SK-N-SH treated with all-trans-retinoic acid at 6 μM for 48 hours (cell line): ENCODE data around the gene FAM216A.

Experiments used
- ARNTL ChIP-seq: fragments of 450-650 bp; formaldehyde crosslinking; IDR thresholded peaks from 2 replicates; pipeline ENCODE4 v1.5.0; 2020; ENCODE audit warnings: low read depth, mild to moderate bottlenecking, moderate library complexity, borderline replicate concordance
- BACH2 ChIP-seq: fragments of 250-450 bp; sonication (Bioruptor Pico); IDR thresholded peaks from 2 replicates; pipeline ENCODE4 v1.9.0; 2021; ENCODE audit warnings: mild to moderate bottlenecking, borderline replicate concordance
- CSDC2 ChIP-seq: fragments of 250-450 bp; sonication (Bioruptor Pico); IDR thresholded peaks from 2 replicates; pipeline ENCODE4 v1.5.0; 2020; ENCODE audit warnings: mild to moderate bottlenecking, moderate library complexity
- ISL1 ChIP-seq: fragments of 250-450 bp; sonication (Bioruptor Pico); IDR thresholded peaks from 2 replicates; pipeline ENCODE4 v2.1.2; 2022; ENCODE audit warnings: mild to moderate bottlenecking, moderate library complexity
- PPARA ChIP-seq: fragments of 250-450 bp; sonication (Bioruptor Pico); IDR thresholded peaks from 2 replicates; pipeline ENCODE4 v1.5.0; 2020; ENCODE audit warnings: mild to moderate bottlenecking, borderline replicate concordance
- TCF4 ChIP-seq: fragments of 250-450 bp; sonication (Bioruptor Pico); IDR thresholded peaks from 2 replicates; pipeline ENCODE4 v1.8.0; 2021; ENCODE audit warnings: mild to moderate bottlenecking, moderate library complexity, borderline replicate concordance
- ZFP3 ChIP-seq: fragments of 250-450 bp; sonication (Bioruptor Pico); IDR thresholded peaks from 2 replicates; pipeline ENCODE4 v1.5.0; 2020; ENCODE audit warnings: mild to moderate bottlenecking, moderate library complexity
- ZFP30 ChIP-seq: fragments of 450-650 bp; formaldehyde crosslinking; IDR thresholded peaks from 2 replicates; pipeline ENCODE4 v1.5.0; 2022; ENCODE audit warnings: mild to moderate bottlenecking, moderate library complexity
- TF ChIP-seq, protein P1 (sequence below): fragments of 250-450 bp; sonication (Bioruptor Pico); IDR thresholded peaks from 2 replicates; pipeline ENCODE4 v1.8.0; 2020; ENCODE audit warnings: mild to moderate bottlenecking, moderate library complexity, borderline replicate concordance
- TF ChIP-seq, protein P2 (sequence below): fragments of 250-450 bp; sonication (Bioruptor Pico); IDR thresholded peaks from 2 replicates; pipeline ENCODE4 v1.5.1; 2020; ENCODE audit warnings: low read depth, mild to moderate bottlenecking, moderate library complexity
- TF ChIP-seq, protein P3 (sequence below): fragments of 250-450 bp; sonication (Bioruptor Pico); IDR thresholded peaks from 2 replicates; pipeline ENCODE4 v1.8.0; 2021; ENCODE audit warnings: low read depth, mild to moderate bottlenecking, moderate library complexity, borderline replicate concordance

DNA sequence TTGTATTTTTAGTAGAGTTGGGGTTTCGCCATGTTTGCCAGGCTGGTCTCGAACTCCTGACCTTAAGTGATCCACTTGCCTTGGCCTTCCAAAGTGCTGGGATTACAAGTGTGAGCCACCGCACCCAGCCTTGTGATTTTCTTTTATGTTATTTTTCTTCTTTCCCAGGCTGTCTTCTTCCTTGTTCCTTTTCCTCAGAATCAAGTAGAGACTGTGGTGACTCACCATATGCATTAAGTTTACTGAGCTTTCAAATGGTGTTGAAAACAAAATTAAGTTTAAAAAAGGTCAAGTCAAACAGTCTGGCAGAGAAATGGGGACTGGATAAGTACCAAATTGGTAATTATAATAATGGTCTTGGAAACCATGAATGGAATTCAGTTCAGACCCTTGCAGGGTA is 24.2 kb upstream of the FAM216A start:
- no peak for TF ChIP-seq ZFP3 (CRISPR knock-in tag)
- TF ChIP-seq PPARA (CRISPR knock-in tag): no peak
- TF ChIP-seq ZFP30: no peak
- no peak for TF ChIP-seq ARNTL
- TF ChIP-seq BACH2 (CRISPR knock-in tag): no peak
- TF ChIP-seq, protein P1, sequence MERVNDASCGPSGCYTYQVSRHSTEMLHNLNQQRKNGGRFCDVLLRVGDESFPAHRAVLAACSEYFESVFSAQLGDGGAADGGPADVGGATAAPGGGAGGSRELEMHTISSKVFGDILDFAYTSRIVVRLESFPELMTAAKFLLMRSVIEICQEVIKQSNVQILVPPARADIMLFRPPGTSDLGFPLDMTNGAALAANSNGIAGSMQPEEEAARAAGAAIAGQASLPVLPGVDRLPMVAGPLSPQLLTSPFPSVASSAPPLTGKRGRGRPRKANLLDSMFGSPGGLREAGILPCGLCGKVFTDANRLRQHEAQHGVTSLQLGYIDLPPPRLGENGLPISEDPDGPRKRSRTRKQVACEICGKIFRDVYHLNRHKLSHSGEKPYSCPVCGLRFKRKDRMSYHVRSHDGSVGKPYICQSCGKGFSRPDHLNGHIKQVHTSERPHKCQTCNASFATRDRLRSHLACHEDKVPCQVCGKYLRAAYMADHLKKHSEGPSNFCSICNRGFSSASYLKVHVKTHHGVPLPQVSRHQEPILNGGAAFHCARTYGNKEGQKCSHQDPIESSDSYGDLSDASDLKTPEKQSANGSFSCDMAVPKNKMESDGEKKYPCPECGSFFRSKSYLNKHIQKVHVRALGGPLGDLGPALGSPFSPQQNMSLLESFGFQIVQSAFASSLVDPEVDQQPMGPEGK (CRISPR knock-in tag): no peak
- TF ChIP-seq, protein P2, sequence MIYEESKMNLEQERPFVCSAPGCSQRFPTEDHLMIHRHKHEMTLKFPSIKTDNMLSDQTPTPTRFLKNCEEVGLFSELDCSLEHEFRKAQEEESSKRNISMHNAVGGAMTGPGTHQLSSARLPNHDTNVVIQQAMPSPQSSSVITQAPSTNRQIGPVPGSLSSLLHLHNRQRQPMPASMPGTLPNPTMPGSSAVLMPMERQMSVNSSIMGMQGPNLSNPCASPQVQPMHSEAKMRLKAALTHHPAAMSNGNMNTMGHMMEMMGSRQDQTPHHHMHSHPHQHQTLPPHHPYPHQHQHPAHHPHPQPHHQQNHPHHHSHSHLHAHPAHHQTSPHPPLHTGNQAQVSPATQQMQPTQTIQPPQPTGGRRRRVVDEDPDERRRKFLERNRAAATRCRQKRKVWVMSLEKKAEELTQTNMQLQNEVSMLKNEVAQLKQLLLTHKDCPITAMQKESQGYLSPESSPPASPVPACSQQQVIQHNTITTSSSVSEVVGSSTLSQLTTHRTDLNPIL (CRISPR knock-in tag): no peak
- no peak for TF ChIP-seq CSDC2 (CRISPR knock-in tag)
- TF ChIP-seq ISL1: peak; percentile 85
- TF ChIP-seq TCF4 (CRISPR knock-in tag): no peak
- TF ChIP-seq, protein P3, sequence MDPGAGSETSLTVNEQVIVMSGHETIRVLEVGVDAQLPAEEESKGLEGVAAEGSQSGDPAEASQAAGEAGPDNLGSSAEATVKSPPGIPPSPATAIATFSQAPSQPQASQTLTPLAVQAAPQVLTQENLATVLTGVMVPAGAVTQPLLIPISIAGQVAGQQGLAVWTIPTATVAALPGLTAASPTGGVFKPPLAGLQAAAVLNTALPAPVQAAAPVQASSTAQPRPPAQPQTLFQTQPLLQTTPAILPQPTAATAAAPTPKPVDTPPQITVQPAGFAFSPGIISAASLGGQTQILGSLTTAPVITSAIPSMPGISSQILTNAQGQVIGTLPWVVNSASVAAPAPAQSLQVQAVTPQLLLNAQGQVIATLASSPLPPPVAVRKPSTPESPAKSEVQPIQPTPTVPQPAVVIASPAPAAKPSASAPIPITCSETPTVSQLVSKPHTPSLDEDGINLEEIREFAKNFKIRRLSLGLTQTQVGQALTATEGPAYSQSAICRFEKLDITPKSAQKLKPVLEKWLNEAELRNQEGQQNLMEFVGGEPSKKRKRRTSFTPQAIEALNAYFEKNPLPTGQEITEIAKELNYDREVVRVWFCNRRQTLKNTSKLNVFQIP (CRISPR knock-in tag): no peak
